ENCODE measurements around the gene RPS8.
"Not testable (repeated sequence)": the region's sequence is repeated elsewhere in the genome, so short reads cannot be mapped to it uniquely, and the experiment has no call there.

- not testable (repeated sequence) for TF ChIP-seq CTCF, POLR2A, POLR2AphosphoS5 (IDR thresholded peaks at IDR 0.05)
Observed at GRCh38 chr1:44797886-44798285, 22.5 kb downstream of the RPS8 start.
